HG03378 (cell line): Measurements from ENCODE around the gene KRT2.
"Not testable (repeated sequence)": the region's sequence is repeated elsewhere in the genome, so short reads cannot be mapped to it uniquely, and the experiment has no call there.

Experiments used
- ATAC-seq: cut with Tn5 transposase; IDR thresholded peaks from one replicate; pipeline ENCODE4 v1.9.1; 2021; ENCODE audit warnings: mild to moderate bottlenecking, moderate library complexity; ENCODE audit not compliant: unreplicated experiment

Gene KRT2

GRCh38 chr12:52685406-52685890, 33.4 kb upstream of the KRT2 start:
- ATAC-seq: no peak

GRCh38 chr12:52684431-52684830, 32.4 kb upstream of the KRT2 start:
- no peak for ATAC-seq

GRCh38 chr12:52683575-52684300, 31.7 kb upstream of the KRT2 start:
- ATAC-seq: no peak

- no peak for ATAC-seq
These were observed 31.0 kb upstream of the KRT2 start for GRCh38 chr12:52682938-52683574.

GRCh38 chr12:52682381-52682660, 30.3 kb upstream of the KRT2 start:
- no peak for ATAC-seq

GRCh38 chr12:52681526-52682380, 29.7 kb upstream of the KRT2 start:
- no peak for ATAC-seq

GRCh38 chr12:52680363-52680762, 28.4 kb upstream of the KRT2 start, which contains the start of gene KRT1:
TSS of gene KRT1 (minus strand) at chr12:52680407. CDS start at chr12:52680348, 59 bp downstream.
- ATAC-seq: no peak

- no peak for ATAC-seq
These were observed 27.9 kb upstream of the KRT2 start for GRCh38 chr12:52679875-52680274.

- no peak for ATAC-seq
These were observed 25.7 kb upstream of the KRT2 start for GRCh38 chr12:52677671-52678070.

GRCh38 chr12:52677126-52677525, 25.1 kb upstream of the KRT2 start:
- ATAC-seq: no peak

GRCh38 chr12:52676163-52676562, 24.2 kb upstream of the KRT2 start:
- no peak for ATAC-seq

- no peak for ATAC-seq
These were observed 23.3 kb upstream of the KRT2 start for GRCh38 chr12:52675301-52675701.

GRCh38 chr12:52674433-52674775, 22.4 kb upstream of the KRT2 start:
- ATAC-seq: no peak

GRCh38 chr12:52673713-52674432, 21.9 kb upstream of the KRT2 start:
- ATAC-seq: no peak

GRCh38 chr12:52673217-52673616, 21.2 kb upstream of the KRT2 start:
- no peak for ATAC-seq

GRCh38 chr12:52672321-52672933, 20.4 kb upstream of the KRT2 start:
- ATAC-seq: no peak

GRCh38 chr12:52670961-52671360, 18.9 kb upstream of the KRT2 start:
- no peak for ATAC-seq

GRCh38 chr12:52670506-52670905, 18.5 kb upstream of the KRT2 start:
- no peak for ATAC-seq

- not testable (repeated sequence) for ATAC-seq
These were observed 17.9 kb upstream of the KRT2 start for GRCh38 chr12:52669941-52670340.

- no peak for ATAC-seq
These were observed 17.4 kb upstream of the KRT2 start for GRCh38 chr12:52669426-52669825.

- no peak for ATAC-seq
These were observed 15.9 kb upstream of the KRT2 start for GRCh38 chr12:52667931-52668330.
